Urothelium cell line (cell line): ENCODE data around the gene KRTAP4-8.
"Not testable (repeated sequence)": the region's sequence is repeated elsewhere in the genome, so short reads cannot be mapped to it uniquely, and the experiment has no call there.

Experiments used
- DNase-seq: peaks from one replicate; pipeline ENCODE4 v3.0.0; 2011; ENCODE audit warnings: low spot score, mixed read lengths
- FAIRE-seq: peaks from 2 replicates; lab custom pipeline; 2011; peaks lifted over from hg19 to GRCh38; lab: Jason Lieb, UNC

Gene KRTAP4-8

GRCh38 chr17:41111151-41111885 lies 13.4 kb upstream of the KRTAP4-8 start:
- FAIRE-seq (no peak), DNase-seq (no peak)

- DNase-seq, FAIRE-seq: not testable (repeated sequence)
Observed at GRCh38 chr17:41108728-41109386, 10.9 kb upstream of the KRTAP4-8 start.

GRCh38 chr17:41107941-41108450 lies 10.1 kb upstream of the KRTAP4-8 start:
- DNase-seq = no peak
- no peak for FAIRE-seq

- not testable (repeated sequence) for FAIRE-seq, DNase-seq
Observed at GRCh38 chr17:41105347-41105746, 7.4 kb upstream of the KRTAP4-8 start, which contains the start of gene KRTAP4-9. KRTAP4-9 (plus strand) TSS chr17:41105389; CDS start chr17:41105389, 0 bp downstream.

GRCh38 chr17:41104386-41105038 lies 6.6 kb upstream of the KRTAP4-8 start:
- DNase-seq = not testable (repeated sequence)
- peak; percentile 89 for FAIRE-seq

- FAIRE-seq = no peak
Observed at GRCh38 chr17:41103896-41104295, 6.0 kb upstream of the KRTAP4-8 start.

GRCh38 chr17:41101586-41102259 lies 3.8 kb upstream of the KRTAP4-8 start, which contains the start of gene KRTAP4-16:
KRTAP4-16 (minus strand) TSS chr17:41102209; CDS start chr17:41102209, 0 bp downstream.
- FAIRE-seq = no peak
- no peak for DNase-seq

More at GRCh38 chr17:41103896-41104295, 6.0 kb upstream of the KRTAP4-8 start:
- DNase-seq = no peak

GRCh38 chr17:41099682-41100480 lies 1.9 kb upstream of the KRTAP4-8 start:
- peak; percentile 20 for FAIRE-seq
- DNase-seq = not testable (repeated sequence)

- FAIRE-seq (no peak), DNase-seq (no peak)
Observed at GRCh38 chr17:41098481-41098880, 539 bp upstream of the KRTAP4-8 start.

GRCh38 chr17:41096055-41096454 lies 1.9 kb downstream of the KRTAP4-8 start:
- DNase-seq (no peak), FAIRE-seq (no peak)

GRCh38 chr17:41088760-41089352 lies 9.1 kb downstream of the KRTAP4-8 start:
- FAIRE-seq, DNase-seq: not testable (repeated sequence)

- not testable (repeated sequence) for DNase-seq, FAIRE-seq
Observed at GRCh38 chr17:41084100-41084856, 13.7 kb downstream of the KRTAP4-8 start, which contains the start of gene KRTAP4-7. KRTAP4-7 (plus strand) TSS chr17:41084150; CDS start chr17:41084207, 57 bp downstream.

- peak; percentile 94 for FAIRE-seq
- not testable (repeated sequence) for DNase-seq
Observed at GRCh38 chr17:41083427-41083826, 14.5 kb downstream of the KRTAP4-8 start.

GRCh38 chr17:41082626-41083025 lies 15.3 kb downstream of the KRTAP4-8 start:
- no peak for FAIRE-seq
- DNase-seq = no peak

- no peak for FAIRE-seq
- no peak for DNase-seq
Observed at GRCh38 chr17:41076788-41077187, 21.2 kb downstream of the KRTAP4-8 start.

- DNase-seq (no peak), FAIRE-seq (no peak)
Observed at GRCh38 chr17:41073676-41074075, 24.3 kb downstream of the KRTAP4-8 start.

- FAIRE-seq = no peak
Observed at GRCh38 chr17:41071606-41072360, 26.2 kb downstream of the KRTAP4-8 start.

GRCh38 chr17:41069031-41069430 lies 28.9 kb downstream of the KRTAP4-8 start:
- DNase-seq (no peak), FAIRE-seq (peak; percentile 48)

More at GRCh38 chr17:41071606-41072360, 26.2 kb downstream of the KRTAP4-8 start:
- DNase-seq = no peak
